Ishikawa (cell line): ENCODE data around the gene LRRC8D.

ENCODE experiments used
- CEBPB ChIP-seq: IDR thresholded peaks from 2 replicates; pipeline ENCODE4 v1.6.1; 2012
- CREB1 ChIP-seq: IDR thresholded peaks from 2 replicates; pipeline ENCODE4 v1.6.1; 2012; ENCODE audit warnings: low read depth
- EGR1 ChIP-seq: IDR thresholded peaks from 2 replicates; pipeline ENCODE4 v1.6.1; 2012
- EP300 ChIP-seq: IDR thresholded peaks from 2 replicates; pipeline ENCODE4 v1.6.1; 2012; ENCODE audit warnings: borderline replicate concordance
- FOXM1 ChIP-seq: IDR thresholded peaks from 2 replicates; pipeline ENCODE4 v1.6.1; 2012; ENCODE audit warnings: low read depth, borderline replicate concordance
- NFIC ChIP-seq: IDR thresholded peaks from 2 replicates; pipeline ENCODE4 v1.6.1; 2012
- RAD21 ChIP-seq: IDR thresholded peaks from 2 replicates; pipeline ENCODE4 v1.6.1; 2012; ENCODE audit warnings: low read depth
- TAF1 ChIP-seq: IDR thresholded peaks from 2 replicates; pipeline ENCODE4 v1.6.1; 2012; ENCODE audit warnings: low read depth, mild to moderate bottlenecking
- TCF12 ChIP-seq: IDR thresholded peaks from 2 replicates; pipeline ENCODE4 v1.6.1; 2012; ENCODE audit warnings: low read depth
- TEAD4 ChIP-seq: IDR thresholded peaks from 2 replicates; pipeline ENCODE4 v1.6.1; 2012
- YY1 ChIP-seq: IDR thresholded peaks from 2 replicates; pipeline ENCODE4 v1.6.1; 2012; ENCODE audit warnings: low read depth
- ZBTB7A ChIP-seq: IDR thresholded peaks from 2 replicates; pipeline ENCODE4 v1.6.1; 2012; ENCODE audit warnings: low read depth
- TF ChIP-seq, protein P1 (sequence below): IDR thresholded peaks from 2 replicates; pipeline ENCODE4 v1.6.1; 2012
- TF ChIP-seq, protein P2 (sequence below): IDR thresholded peaks from 2 replicates; pipeline ENCODE4 v1.6.1; 2012
- TF ChIP-seq, protein P3 (sequence below): IDR thresholded peaks from 2 replicates; pipeline ENCODE4 v1.6.1; 2012; ENCODE audit warnings: low read depth, mild to moderate bottlenecking

LRRC8D gene

DNA sequence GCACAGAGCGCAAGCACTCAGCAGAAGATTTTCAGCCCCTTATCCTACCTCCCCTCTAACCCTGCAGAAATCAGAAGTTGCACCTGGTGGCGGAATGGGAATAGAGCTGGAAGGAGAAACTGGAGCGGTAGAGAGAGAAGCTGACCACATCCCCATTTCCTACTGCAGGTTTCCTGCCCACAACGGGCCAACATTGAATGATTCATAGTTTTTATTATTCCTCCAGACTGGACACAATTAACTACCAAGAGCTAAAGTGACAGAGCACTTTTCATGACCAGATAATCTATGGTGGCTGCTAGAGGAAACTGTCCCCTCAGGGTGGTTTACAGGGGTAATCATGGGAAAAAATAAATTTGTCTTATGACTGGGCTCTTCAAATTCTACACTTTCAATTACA lies 21.3 kb upstream of the LRRC8D start:
- TF ChIP-seq, protein P1, sequence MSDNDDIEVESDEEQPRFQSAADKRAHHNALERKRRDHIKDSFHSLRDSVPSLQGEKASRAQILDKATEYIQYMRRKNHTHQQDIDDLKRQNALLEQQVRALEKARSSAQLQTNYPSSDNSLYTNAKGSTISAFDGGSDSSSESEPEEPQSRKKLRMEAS = no peak
- no peak for TF ChIP-seq YY1
- no peak for TF ChIP-seq TAF1
- no peak for TF ChIP-seq TCF12
- no peak for TF ChIP-seq NFIC
- TF ChIP-seq TEAD4 = no peak
- no peak for TF ChIP-seq EP300
- TF ChIP-seq, protein P2, sequence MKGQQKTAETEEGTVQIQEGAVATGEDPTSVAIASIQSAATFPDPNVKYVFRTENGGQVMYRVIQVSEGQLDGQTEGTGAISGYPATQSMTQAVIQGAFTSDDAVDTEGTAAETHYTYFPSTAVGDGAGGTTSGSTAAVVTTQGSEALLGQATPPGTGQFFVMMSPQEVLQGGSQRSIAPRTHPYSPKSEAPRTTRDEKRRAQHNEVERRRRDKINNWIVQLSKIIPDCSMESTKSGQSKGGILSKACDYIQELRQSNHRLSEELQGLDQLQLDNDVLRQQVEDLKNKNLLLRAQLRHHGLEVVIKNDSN = no peak

DNA sequence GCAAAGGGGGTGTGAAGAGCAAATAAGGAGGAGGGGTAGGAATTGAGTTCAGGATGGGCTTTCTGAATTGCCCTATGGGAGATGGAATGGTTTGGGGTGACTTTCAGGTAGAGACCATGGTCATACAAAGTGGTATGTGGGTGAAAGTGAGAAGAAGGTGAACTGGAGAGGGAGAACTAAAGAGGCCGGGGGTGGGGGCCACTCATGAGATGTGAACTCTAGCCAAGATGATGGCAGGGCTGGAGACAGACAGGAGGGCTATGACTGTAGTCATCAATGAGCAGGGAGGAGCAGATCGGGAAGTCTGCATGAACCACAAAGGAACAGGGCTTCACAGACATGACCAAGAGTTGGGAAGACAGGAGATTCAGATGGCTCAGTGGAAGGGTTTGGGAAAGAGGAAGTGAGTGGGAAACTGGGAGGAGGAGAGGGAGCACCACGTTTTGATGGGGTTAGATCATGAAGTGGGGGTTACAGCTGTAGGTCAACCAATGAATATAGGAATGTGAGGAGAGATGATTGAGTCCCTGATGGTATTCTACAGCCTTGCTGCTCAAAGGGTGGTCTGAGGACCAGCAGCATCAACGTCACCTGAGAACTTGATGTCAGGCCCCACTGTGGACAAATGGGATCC lies 20.7 kb upstream of the LRRC8D start:
- TF ChIP-seq, protein P2 = no peak
- TF ChIP-seq TAF1 = no peak
- TF ChIP-seq, protein P3, sequence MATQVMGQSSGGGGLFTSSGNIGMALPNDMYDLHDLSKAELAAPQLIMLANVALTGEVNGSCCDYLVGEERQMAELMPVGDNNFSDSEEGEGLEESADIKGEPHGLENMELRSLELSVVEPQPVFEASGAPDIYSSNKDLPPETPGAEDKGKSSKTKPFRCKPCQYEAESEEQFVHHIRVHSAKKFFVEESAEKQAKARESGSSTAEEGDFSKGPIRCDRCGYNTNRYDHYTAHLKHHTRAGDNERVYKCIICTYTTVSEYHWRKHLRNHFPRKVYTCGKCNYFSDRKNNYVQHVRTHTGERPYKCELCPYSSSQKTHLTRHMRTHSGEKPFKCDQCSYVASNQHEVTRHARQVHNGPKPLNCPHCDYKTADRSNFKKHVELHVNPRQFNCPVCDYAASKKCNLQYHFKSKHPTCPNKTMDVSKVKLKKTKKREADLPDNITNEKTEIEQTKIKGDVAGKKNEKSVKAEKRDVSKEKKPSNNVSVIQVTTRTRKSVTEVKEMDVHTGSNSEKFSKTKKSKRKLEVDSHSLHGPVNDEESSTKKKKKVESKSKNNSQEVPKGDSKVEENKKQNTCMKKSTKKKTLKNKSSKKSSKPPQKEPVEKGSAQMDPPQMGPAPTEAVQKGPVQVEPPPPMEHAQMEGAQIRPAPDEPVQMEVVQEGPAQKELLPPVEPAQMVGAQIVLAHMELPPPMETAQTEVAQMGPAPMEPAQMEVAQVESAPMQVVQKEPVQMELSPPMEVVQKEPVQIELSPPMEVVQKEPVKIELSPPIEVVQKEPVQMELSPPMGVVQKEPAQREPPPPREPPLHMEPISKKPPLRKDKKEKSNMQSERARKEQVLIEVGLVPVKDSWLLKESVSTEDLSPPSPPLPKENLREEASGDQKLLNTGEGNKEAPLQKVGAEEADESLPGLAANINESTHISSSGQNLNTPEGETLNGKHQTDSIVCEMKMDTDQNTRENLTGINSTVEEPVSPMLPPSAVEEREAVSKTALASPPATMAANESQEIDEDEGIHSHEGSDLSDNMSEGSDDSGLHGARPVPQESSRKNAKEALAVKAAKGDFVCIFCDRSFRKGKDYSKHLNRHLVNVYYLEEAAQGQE = no peak
- TF ChIP-seq TCF12 = no peak
- no peak for TF ChIP-seq YY1
- no peak for TF ChIP-seq ZBTB7A
- no peak for TF ChIP-seq FOXM1
- no peak for TF ChIP-seq NFIC
- no peak for TF ChIP-seq CREB1

DNA sequence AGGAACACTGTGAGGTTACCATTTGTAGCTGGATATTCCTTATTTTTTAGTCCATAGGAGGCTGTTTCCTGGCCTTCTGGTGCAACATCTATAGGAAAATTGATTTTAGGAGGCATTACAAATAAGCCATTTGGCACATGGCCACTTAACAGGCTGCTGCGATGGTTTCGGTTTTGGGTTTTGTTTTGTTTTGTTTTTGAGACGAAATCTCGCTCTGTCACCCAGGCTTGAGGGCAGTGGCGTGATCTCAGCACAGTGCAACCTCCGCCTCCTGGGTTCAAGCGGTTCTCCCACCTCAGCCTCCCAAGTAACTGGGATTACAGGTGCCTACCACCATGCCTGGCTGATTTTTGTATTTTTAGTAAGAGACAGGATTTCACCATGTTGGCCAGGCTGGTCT lies 20.1 kb upstream of the LRRC8D start:
- TF ChIP-seq TEAD4 (no peak), NFIC (no peak), CEBPB (no peak), RAD21 (no peak), FOXM1 (no peak), TAF1 (no peak), YY1 (no peak)

DNA sequence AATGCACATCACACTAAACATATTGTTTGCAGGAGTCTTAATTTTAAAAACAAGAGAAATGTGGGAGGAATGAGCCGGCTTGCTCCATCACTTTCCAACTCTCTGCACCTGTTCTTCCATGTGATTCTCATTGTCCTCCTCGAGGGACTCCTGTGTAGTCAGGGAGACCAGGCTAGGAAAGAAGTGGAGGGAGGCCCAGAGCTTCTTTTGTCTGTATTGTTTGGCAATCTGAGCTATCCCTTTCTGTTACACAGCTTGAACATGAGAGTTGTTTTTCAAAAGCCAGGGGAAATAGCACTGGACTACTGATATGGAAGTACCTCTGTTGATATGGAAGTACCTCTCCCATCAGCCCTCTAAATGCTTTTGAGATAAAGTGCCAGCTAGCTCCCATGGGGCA lies 18.8 kb upstream of the LRRC8D start:
- TF ChIP-seq EP300 (no peak), ZBTB7A (no peak), TAF1 (no peak), YY1 (no peak), EGR1 (no peak), FOXM1 (no peak), TEAD4 (no peak), TCF12 (no peak), CREB1 (no peak), NFIC (no peak)
- TF ChIP-seq, protein P1 = no peak
- TF ChIP-seq, protein P3 = no peak
- TF ChIP-seq, protein P2 = no peak

DNA sequence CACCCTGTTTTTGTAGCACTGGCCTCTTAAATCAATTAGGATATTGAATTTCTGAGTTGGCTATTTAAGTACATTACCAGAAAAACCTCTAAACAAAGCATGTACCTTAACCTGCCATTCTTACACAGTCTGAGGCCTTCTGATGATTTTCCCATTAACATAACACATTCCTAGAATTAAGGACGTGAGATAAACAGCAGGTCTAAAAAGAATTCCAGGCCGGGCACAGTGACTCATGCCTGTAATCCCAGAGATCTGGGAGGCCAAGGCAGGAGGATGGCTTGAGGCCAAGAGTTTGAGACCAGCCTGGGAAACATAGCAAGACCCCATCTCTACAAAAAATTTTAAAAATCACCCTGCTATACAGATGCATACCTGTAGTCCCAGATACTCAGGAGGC lies 18.0 kb upstream of the LRRC8D start:
- no peak for TF ChIP-seq TAF1
- TF ChIP-seq YY1 = no peak
- no peak for TF ChIP-seq NFIC
- no peak for TF ChIP-seq TCF12
- TF ChIP-seq CEBPB = no peak
- no peak for TF ChIP-seq ZBTB7A
- no peak for TF ChIP-seq CREB1
- no peak for TF ChIP-seq RAD21
- TF ChIP-seq EGR1 = no peak
- TF ChIP-seq, protein P1 = no peak
- TF ChIP-seq, protein P3 = no peak
- TF ChIP-seq FOXM1 = no peak
- TF ChIP-seq, protein P2 = no peak
- TF ChIP-seq TEAD4 = no peak
- TF ChIP-seq EP300 = no peak
